H9 (cell line): ENCODE data around the gene POU6F2. TPM values are rescaled to one million over a fixed set of nuclear protein-coding genes. Genes with fewer than 3 reads are reported as not detected.

Experiments used
- DNase-seq: peaks from one replicate; pipeline ENCODE4 v3.0.0-alpha.2; 2017
- H2AFZ ChIP-seq: one replicate; pipeline ENCODE4 v1.6.1; 2013; ENCODE audit warnings: mild to moderate bottlenecking, low read length, control low read depth, moderate library complexity
- H2AK5ac ChIP-seq: 2 replicates; pipeline ENCODE4 v1.6.1; 2013; ENCODE audit warnings: low read length, control low read depth, mixed read lengths; ENCODE audit not compliant: insufficient read length
- H2BK120ac ChIP-seq: one replicate; pipeline ENCODE4 v1.6.1; 2013; ENCODE audit warnings: low read depth, mild to moderate bottlenecking, low read length, control low read depth, inconsistent platforms; ENCODE audit not compliant: poor library complexity, severe bottlenecking
- H2BK12ac ChIP-seq: 2 replicates; pipeline ENCODE4 v1.6.1; 2013; ENCODE audit warnings: low read length, control low read depth, mixed read lengths, low read depth; ENCODE audit not compliant: insufficient read length
- H2BK15ac ChIP-seq: 2 replicates; pipeline ENCODE4 v1.6.1; 2013; ENCODE audit warnings: low read depth, low read length, control low read depth
- H2BK20ac ChIP-seq: one replicate; pipeline ENCODE4 v1.6.1; 2013; ENCODE audit warnings: low read depth, mild to moderate bottlenecking, low read length, control low read depth, inconsistent platforms; ENCODE audit not compliant: poor library complexity, severe bottlenecking
- H2BK5ac ChIP-seq: 2 replicates; pipeline ENCODE4 v1.6.1; 2013; ENCODE audit warnings: low read length, control low read depth, mixed read lengths; ENCODE audit not compliant: insufficient read length
- H3K14ac ChIP-seq: 2 replicates; pipeline ENCODE4 v1.6.1; 2013; ENCODE audit warnings: low read length, control low read depth; ENCODE audit not compliant: insufficient read depth
- H3K18ac ChIP-seq: 2 replicates; pipeline ENCODE4 v1.6.1; 2013; ENCODE audit warnings: low read depth, mild to moderate bottlenecking, mixed read lengths, low read length, control low read depth; ENCODE audit not compliant: insufficient read length
- H3K23ac ChIP-seq: 2 replicates; pipeline ENCODE4 v1.6.1; 2013; ENCODE audit warnings: low read length, control low read depth, mixed read lengths, low read depth; ENCODE audit not compliant: insufficient read length
- H3K23me2 ChIP-seq: 2 replicates; pipeline ENCODE4 v1.6.1; 2013; ENCODE audit warnings: low read depth, mild to moderate bottlenecking, mixed read lengths, low read length, control low read depth; ENCODE audit not compliant: insufficient read length, poor library complexity, severe bottlenecking
- H3K27ac ChIP-seq: 2 replicates; pipeline ENCODE4 v1.5.1; 2013; ENCODE audit warnings: low read length, control low read depth, mixed read lengths, low read depth; ENCODE audit not compliant: insufficient read length
- H3K27me3 ChIP-seq: 2 replicates; pipeline ENCODE4 v1.6.1; 2013; ENCODE audit warnings: low read length, control low read depth, inconsistent platforms; ENCODE audit not compliant: insufficient read depth
- H3K4ac ChIP-seq: 2 replicates; pipeline ENCODE4 v1.6.1; 2013; ENCODE audit warnings: low read depth, mild to moderate bottlenecking, control low read depth, inconsistent platforms, low read length, moderate library complexity
- H3K4me1 ChIP-seq: 2 replicates; pipeline ENCODE4 v1.6.1; 2013; ENCODE audit warnings: low read length, control low read depth, inconsistent platforms; ENCODE audit not compliant: insufficient read depth
- H3K4me2 ChIP-seq: 2 replicates; pipeline ENCODE4 v1.6.1; 2013; ENCODE audit warnings: low read length, control low read depth, mixed read lengths; ENCODE audit not compliant: insufficient read length, insufficient read depth
- H3K56ac ChIP-seq: 2 replicates; pipeline ENCODE4 v1.6.1; 2013; ENCODE audit warnings: low read depth, mild to moderate bottlenecking, mixed read lengths, low read length, control low read depth; ENCODE audit not compliant: insufficient read length
- H3K79me1 ChIP-seq: 2 replicates; pipeline ENCODE4 v1.6.1; 2013; ENCODE audit warnings: low read depth, mild to moderate bottlenecking, moderate library complexity, low read length, control low read depth, inconsistent platforms; ENCODE audit not compliant: insufficient read depth, poor library complexity, severe bottlenecking
- H3K79me2 ChIP-seq: 2 replicates; pipeline ENCODE4 v1.6.1; 2013; ENCODE audit warnings: low read length, control low read depth, inconsistent platforms; ENCODE audit not compliant: insufficient read depth
- H3K9ac ChIP-seq: 2 replicates; pipeline ENCODE4 v1.6.1; 2013; ENCODE audit warnings: low read length, control low read depth, mixed read lengths; ENCODE audit not compliant: insufficient read length; ENCODE audit errors: extremely low read depth
- H3K9me3 ChIP-seq: one replicate; pipeline ENCODE4 v1.6.1; 2013; ENCODE audit warnings: low read depth, low read length, inconsistent platforms; ENCODE audit not compliant: control insufficient read depth
- H3T11ph ChIP-seq: one replicate; pipeline ENCODE4 v1.6.1; 2013; ENCODE audit warnings: mild to moderate bottlenecking, low read length, control low read depth, inconsistent platforms
- H4K20me1 ChIP-seq: one replicate; pipeline ENCODE4 v1.6.1; 2013; ENCODE audit not compliant: control insufficient read depth, insufficient read length, insufficient read depth
- H4K5ac ChIP-seq: 2 replicates; pipeline ENCODE4 v1.6.1; 2013; ENCODE audit warnings: low read depth, mild to moderate bottlenecking, mixed read lengths, low read length, control low read depth; ENCODE audit not compliant: insufficient read length
- H4K8ac ChIP-seq: replicated peaks from 2 replicates; pipeline ENCODE4 v1.6.1; 2013; ENCODE audit warnings: low read length, control low read depth, mixed read lengths, low read depth; ENCODE audit not compliant: insufficient read length
- H4K91ac ChIP-seq: 2 replicates; pipeline ENCODE4 v1.6.1; 2013; ENCODE audit warnings: low read depth, mild to moderate bottlenecking, moderate library complexity, mixed read lengths, low read length, control low read depth; ENCODE audit not compliant: insufficient read length
- H3K27ac Mint-ChIP-seq, 3 experiments: 2 replicates in 2 of 3; 3 replicates in 1 of 3; pipeline ENCODE4 v1.8.0; 2020 to 2021; ENCODE audit warnings: mixed read lengths in 3 of 3, mild to moderate bottlenecking in 1 of 3, moderate library complexity in 1 of 3
- H3K27me3 Mint-ChIP-seq: 2 replicates; pipeline ENCODE4 v1.8.0; 2021; ENCODE audit warnings: low read depth, mild to moderate bottlenecking, moderate library complexity, mixed read lengths
- H3K36me3 Mint-ChIP-seq, 3 experiments: 2 replicates in 2 of 3; 3 replicates in 1 of 3; pipeline ENCODE4 v1.8.0; 2020 to 2021; ENCODE audit warnings: low read depth in 3 of 3, mixed read lengths in 3 of 3; ENCODE audit not compliant: insufficient read depth in 1 of 3
- H3K4me1 Mint-ChIP-seq, 2 experiments: 2 replicates each; pipeline ENCODE4 v1.8.0; 2020; ENCODE audit warnings: mixed read lengths in 2 of 2
- H3K4me3 Mint-ChIP-seq, 2 experiments: 2 replicates in 1 of 2; 3 replicates in 1 of 2; pipeline ENCODE4 v1.8.0; 2020 to 2021; ENCODE audit warnings: mild to moderate bottlenecking in 2 of 2, mixed read lengths in 2 of 2, moderate library complexity in 1 of 2
- H3K9me3 Mint-ChIP-seq, 2 experiments: 2 replicates in 1 of 2; 3 replicates in 1 of 2; pipeline ENCODE4 v1.8.0; 2020; ENCODE audit warnings: mild to moderate bottlenecking in 2 of 2, mixed read lengths in 2 of 2, moderate library complexity in 1 of 2
- CTCF ChIP-seq: fragments of 200-600 bp; sonication (generic); conservative IDR thresholded peaks from 3 replicates; pipeline ENCODE4 v1.8.0; 2021; ENCODE audit warnings: antibody characterized with exemption, mild to moderate bottlenecking
- WGBS: extraction: QIAGEN DNeasy Blood & Tissue Kit; methylation state at CpG from one replicate; pipeline ENCODE4 v1.1.7; 2013; ENCODE audit warnings: missing lambda C conversion rate, low lambda C conversion rate, mixed read lengths; ENCODE audit not compliant: insufficient read length; ENCODE audit errors: extremely low coverage; 5-methylcytosine and 5-hydroxymethylcytosine counted together
- total RNA-seq: library from RNA; stranded (reverse); gene quantifications from 2 replicates; pipeline ENCODE4 v1.2.1, GENCODE V29; 2021

Gene POU6F2
- total RNA-seq, 1 experiment from 2014 or later = 1.9 TPM

DNA sequence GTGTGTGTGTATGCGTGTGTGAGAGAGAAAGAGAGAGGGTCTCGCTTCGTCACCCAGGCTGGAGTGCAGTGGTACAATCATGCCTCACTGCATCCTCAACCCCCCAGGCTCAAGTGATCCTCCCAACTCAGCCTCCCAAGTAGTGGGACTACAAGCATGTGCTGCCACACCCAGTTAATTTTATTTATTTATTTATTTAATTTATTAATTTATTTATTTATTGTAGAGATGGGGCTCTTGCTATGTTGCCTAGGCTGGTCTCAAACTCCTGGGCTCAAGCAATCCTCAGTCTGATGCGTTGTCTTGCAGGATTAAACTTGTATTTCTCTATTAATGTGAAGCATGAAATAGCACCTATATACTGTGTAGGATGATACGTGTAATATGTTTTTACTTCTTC, 21.8 kb upstream of the POU6F2 start:
- DNase-seq = no peak
- TF ChIP-seq CTCF = no peak
- no peak overlapping the region for H3K27ac ChIP-seq
- no peak overlapping the region for H3K23ac ChIP-seq
- H3K79me2 ChIP-seq = no peaks in the 10 kb centered on the region
- H3K79me1 ChIP-seq = no peaks in the 10 kb centered on the region
- H3K4ac ChIP-seq = no peak overlapping the region
- H2BK20ac ChIP-seq = no peak overlapping the region
- H3K14ac ChIP-seq = no peak overlapping the region
- H3K18ac ChIP-seq = no peak overlapping the region
- H2AK5ac ChIP-seq = no peak overlapping the region
- H2AFZ ChIP-seq = no peak overlapping the region
- H3K27me3 ChIP-seq = no peaks in the 10 kb centered on the region
- H3K4me2 ChIP-seq = no peak overlapping the region
- no peak overlapping the region for H2BK5ac ChIP-seq
- H4K20me1 ChIP-seq = no peaks in the 10 kb centered on the region
- no peaks in the 10 kb centered on the region for H3K9me3 ChIP-seq
- H2BK15ac ChIP-seq = no peak overlapping the region
- H4K91ac ChIP-seq = no peak overlapping the region
- H2BK12ac ChIP-seq = no peak overlapping the region
- no peak overlapping the region for H3K56ac ChIP-seq
- Mint-ChIP-seq H3K27ac (no peak overlapping the region), H3K27me3 (no peaks in the 10 kb centered on the region), H3K36me3 (no peaks in the 10 kb centered on the region), H3K9me3 (no peaks in the 10 kb centered on the region), H3K4me3 (no peak overlapping the region), H3K4me1 (peaks cover 3 to 4% of the 10 kb centered on the region in 2 experiments)
- H4K8ac ChIP-seq = no peak overlapping the region
- no peak overlapping the region for H2BK120ac ChIP-seq
- no peak overlapping the region for H3K9ac ChIP-seq
- no CpG with 5 or more reads among the region's 5 CpGs for WGBS
- no peak overlapping the region for H3T11ph ChIP-seq
- no peak overlapping the region for H4K5ac ChIP-seq
- H3K4me1 ChIP-seq = no peaks in the 10 kb centered on the region
- H3K23me2 ChIP-seq = no peaks in the 10 kb centered on the region
